ENCODE data around the gene MPP3.

DNA sequence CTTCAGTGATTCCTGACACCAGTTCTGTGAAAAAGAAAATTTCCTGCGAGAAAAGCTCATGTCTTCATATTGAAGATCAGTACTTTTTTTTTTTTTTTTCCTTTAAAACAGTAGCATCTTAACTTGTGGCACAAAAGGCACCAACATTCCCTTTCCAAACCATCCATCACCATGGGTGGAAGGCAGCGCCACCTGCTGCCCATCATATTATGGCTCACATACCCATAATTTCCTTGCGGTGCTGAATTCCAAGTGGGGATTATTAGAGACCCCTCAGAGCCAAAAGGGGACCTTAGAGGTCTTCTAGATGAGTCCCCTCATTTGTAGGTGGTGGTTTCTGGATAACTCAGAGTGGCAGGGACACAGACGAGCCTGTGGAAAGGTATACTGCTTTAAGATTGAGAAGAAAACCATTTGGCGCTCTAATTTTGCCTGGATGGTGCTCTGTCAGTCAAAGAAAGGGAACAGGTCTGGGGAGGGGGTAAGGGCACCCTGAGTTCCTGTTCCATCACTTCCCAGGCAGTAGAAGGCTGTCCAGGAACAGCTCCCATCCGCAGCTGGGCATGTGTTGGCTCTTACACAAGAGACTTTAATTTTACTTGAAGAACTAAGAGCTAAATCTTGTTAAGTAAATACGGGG, 66.4 kb downstream of the MPP3 start:
- TF ChIP-seq, protein P1, sequence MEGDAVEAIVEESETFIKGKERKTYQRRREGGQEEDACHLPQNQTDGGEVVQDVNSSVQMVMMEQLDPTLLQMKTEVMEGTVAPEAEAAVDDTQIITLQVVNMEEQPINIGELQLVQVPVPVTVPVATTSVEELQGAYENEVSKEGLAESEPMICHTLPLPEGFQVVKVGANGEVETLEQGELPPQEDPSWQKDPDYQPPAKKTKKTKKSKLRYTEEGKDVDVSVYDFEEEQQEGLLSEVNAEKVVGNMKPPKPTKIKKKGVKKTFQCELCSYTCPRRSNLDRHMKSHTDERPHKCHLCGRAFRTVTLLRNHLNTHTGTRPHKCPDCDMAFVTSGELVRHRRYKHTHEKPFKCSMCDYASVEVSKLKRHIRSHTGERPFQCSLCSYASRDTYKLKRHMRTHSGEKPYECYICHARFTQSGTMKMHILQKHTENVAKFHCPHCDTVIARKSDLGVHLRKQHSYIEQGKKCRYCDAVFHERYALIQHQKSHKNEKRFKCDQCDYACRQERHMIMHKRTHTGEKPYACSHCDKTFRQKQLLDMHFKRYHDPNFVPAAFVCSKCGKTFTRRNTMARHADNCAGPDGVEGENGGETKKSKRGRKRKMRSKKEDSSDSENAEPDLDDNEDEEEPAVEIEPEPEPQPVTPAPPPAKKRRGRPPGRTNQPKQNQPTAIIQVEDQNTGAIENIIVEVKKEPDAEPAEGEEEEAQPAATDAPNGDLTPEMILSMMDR (IDR thresholded peaks at IDR 0.05; ENCODE audit: borderline replicate concordance, extremely low read depth, low read length, poor library complexity, severe bottlenecking), result peak; percentile 85
- no peak for TF ChIP-seq EZH2 (IDR thresholded peaks at IDR 0.05; ENCODE audit: borderline replicate concordance, low read depth, low read length, severe bottlenecking)
